Fibroblast of lung (primary cell): ENCODE data around the gene MEN1. TPM values are rescaled to one million over a fixed set of nuclear protein-coding genes. Genes with fewer than 3 reads are reported as not detected.

Experiments
- DNase-seq, 2 donors: peaks; one replicate each; pipeline versions ENCODE4 v3.0.0 to v3.0.0-alpha.2; 2010; ENCODE audit warnings: low read depth in 2 of 2
- H2AFZ ChIP-seq: 2 replicates; pipeline ENCODE4 v1.5.1; 2012; ENCODE audit warnings: low read length, control low read depth, inconsistent platforms
- H3K27ac ChIP-seq: 2 replicates; pipeline ENCODE4 v1.5.1; 2011; ENCODE audit warnings: low read length, control low read depth; ENCODE audit not compliant: insufficient read depth
- H3K27me3 ChIP-seq: 2 replicates; pipeline ENCODE4 v1.5.1; 2011; ENCODE audit warnings: mild to moderate bottlenecking, low read length; ENCODE audit not compliant: control insufficient read depth, insufficient read depth
- H3K36me3 ChIP-seq: 2 replicates; pipeline ENCODE4 v1.5.1; 2011; ENCODE audit warnings: low read length; ENCODE audit not compliant: control insufficient read depth, insufficient read depth
- H3K4me1 ChIP-seq: 2 replicates; pipeline ENCODE4 v1.5.1; 2011; ENCODE audit warnings: low read length; ENCODE audit not compliant: control insufficient read depth, insufficient read depth; ENCODE audit errors: extremely low read depth
- H3K4me2 ChIP-seq: 2 replicates; pipeline ENCODE4 v1.5.1; 2011; ENCODE audit warnings: low read length, control low read depth; ENCODE audit not compliant: insufficient read depth; ENCODE audit errors: extremely low read depth
- H3K4me3 ChIP-seq, 4 experiments: fragments of 200-600 bp in 1 of 4; sonication (generic) in 1 of 4; replicated peaks in 1 of 4; 2 replicates each; pipeline ENCODE4 v1.5.1; 2011 to 2016; ENCODE audit warnings: low read length in 4 of 4, low read depth in 3 of 4, mild to moderate bottlenecking in 3 of 4, control low read depth in 2 of 4, inconsistent platforms in 1 of 4, mixed read lengths in 1 of 4; ENCODE audit not compliant: insufficient read depth in 1 of 4; ENCODE audit errors: control extremely low read depth in 1 of 4
- H3K79me2 ChIP-seq: 2 replicates; pipeline ENCODE4 v1.5.1; 2012; ENCODE audit warnings: mild to moderate bottlenecking, low read length, inconsistent platforms; ENCODE audit not compliant: control insufficient read depth, insufficient read depth
- H3K9ac ChIP-seq: 2 replicates; pipeline ENCODE4 v1.5.1; 2011; ENCODE audit warnings: mild to moderate bottlenecking, low read length, control low read depth; ENCODE audit not compliant: insufficient read depth
- H3K9me3 ChIP-seq: 2 replicates; pipeline ENCODE4 v1.5.1; 2012; ENCODE audit warnings: low read depth, low read length; ENCODE audit not compliant: control insufficient read depth, insufficient read depth
- H4K20me1 ChIP-seq: 2 replicates; pipeline ENCODE4 v1.5.1; 2011; ENCODE audit warnings: low read length; ENCODE audit not compliant: control insufficient read depth, insufficient read depth; ENCODE audit errors: extremely low read depth
- EZH2 ChIP-seq: IDR thresholded peaks from 2 replicates; pipeline ENCODE4 v1.5.1; 2012; ENCODE audit warnings: low read length, control low read depth, mild to moderate bottlenecking; ENCODE audit errors: missing control alignments
- polyA plus RNA-seq, 2 donors: library from polyadenylated mRNA; depleted of rRNA in 1 of 2; stranded (reverse) in 1 of 2; unstranded in 1 of 2; fragments of >200 nt; gene quantifications; 2 replicates each; pipeline ENCODE4 v1.2.1, GENCODE V29; 2011 to 2012; ENCODE audit warnings: missing spikeins in 1 of 2
- total RNA-seq: library from RNA; depleted of rRNA; stranded (reverse); fragments of >200 nt; gene quantifications from 2 replicates; pipeline ENCODE4 v1.2.1, GENCODE V29; 2014
- TF ChIP-seq, protein P1 (sequence below), 2 donors: IDR thresholded peaks in 1 of 2; conservative IDR thresholded peaks in 1 of 2; 1 replicate in 1 of 2; 2 replicates in 1 of 2; pipeline ENCODE4 v1.5.1; 2011 to 2012; ENCODE audit warnings: low read length in 2 of 2, control low read depth in 1 of 2, inconsistent platforms in 1 of 2, low read depth in 1 of 2, mild to moderate bottlenecking in 1 of 2

The MEN1 gene
- total and polyA plus RNA-seq, 2 donors (not counting 1 experiment from before 2014, with no cell fraction given), result 8.9 to 13.7 TPM

GRCh38 chr11:64754919-64755662 is 55.3 kb downstream of the MEN1 start:
- H3K27ac ChIP-seq, result no peak overlapping the region
- no peaks in the 10 kb centered on the region for H3K79me2 ChIP-seq
- DNase-seq, result no peak
- no peaks in the 10 kb centered on the region for H3K9me3 ChIP-seq
- H3K36me3 ChIP-seq, result no peaks in the 10 kb centered on the region
- no peak overlapping the region for H3K9ac ChIP-seq
- H4K20me1 ChIP-seq, result no peaks in the 10 kb centered on the region
- no peak overlapping the region for H2AFZ ChIP-seq
- no peak overlapping the region for H3K4me2 ChIP-seq
- H3K4me1 ChIP-seq, result peaks cover 8% of the 10 kb centered on the region
- no peak overlapping the region for H3K4me3 ChIP-seq
- H3K27me3 ChIP-seq, result no peaks in the 10 kb centered on the region
- TF ChIP-seq, protein P1, sequence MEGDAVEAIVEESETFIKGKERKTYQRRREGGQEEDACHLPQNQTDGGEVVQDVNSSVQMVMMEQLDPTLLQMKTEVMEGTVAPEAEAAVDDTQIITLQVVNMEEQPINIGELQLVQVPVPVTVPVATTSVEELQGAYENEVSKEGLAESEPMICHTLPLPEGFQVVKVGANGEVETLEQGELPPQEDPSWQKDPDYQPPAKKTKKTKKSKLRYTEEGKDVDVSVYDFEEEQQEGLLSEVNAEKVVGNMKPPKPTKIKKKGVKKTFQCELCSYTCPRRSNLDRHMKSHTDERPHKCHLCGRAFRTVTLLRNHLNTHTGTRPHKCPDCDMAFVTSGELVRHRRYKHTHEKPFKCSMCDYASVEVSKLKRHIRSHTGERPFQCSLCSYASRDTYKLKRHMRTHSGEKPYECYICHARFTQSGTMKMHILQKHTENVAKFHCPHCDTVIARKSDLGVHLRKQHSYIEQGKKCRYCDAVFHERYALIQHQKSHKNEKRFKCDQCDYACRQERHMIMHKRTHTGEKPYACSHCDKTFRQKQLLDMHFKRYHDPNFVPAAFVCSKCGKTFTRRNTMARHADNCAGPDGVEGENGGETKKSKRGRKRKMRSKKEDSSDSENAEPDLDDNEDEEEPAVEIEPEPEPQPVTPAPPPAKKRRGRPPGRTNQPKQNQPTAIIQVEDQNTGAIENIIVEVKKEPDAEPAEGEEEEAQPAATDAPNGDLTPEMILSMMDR (conservative IDR thresholded peaks at IDR 0.05 in 1 of 2, IDR thresholded peaks at IDR 0.05 in 1 of 2; ENCODE audit: low read depth in 1 of 2, low read length in 2 of 2), result no peak
- no peak for TF ChIP-seq EZH2

DNA sequence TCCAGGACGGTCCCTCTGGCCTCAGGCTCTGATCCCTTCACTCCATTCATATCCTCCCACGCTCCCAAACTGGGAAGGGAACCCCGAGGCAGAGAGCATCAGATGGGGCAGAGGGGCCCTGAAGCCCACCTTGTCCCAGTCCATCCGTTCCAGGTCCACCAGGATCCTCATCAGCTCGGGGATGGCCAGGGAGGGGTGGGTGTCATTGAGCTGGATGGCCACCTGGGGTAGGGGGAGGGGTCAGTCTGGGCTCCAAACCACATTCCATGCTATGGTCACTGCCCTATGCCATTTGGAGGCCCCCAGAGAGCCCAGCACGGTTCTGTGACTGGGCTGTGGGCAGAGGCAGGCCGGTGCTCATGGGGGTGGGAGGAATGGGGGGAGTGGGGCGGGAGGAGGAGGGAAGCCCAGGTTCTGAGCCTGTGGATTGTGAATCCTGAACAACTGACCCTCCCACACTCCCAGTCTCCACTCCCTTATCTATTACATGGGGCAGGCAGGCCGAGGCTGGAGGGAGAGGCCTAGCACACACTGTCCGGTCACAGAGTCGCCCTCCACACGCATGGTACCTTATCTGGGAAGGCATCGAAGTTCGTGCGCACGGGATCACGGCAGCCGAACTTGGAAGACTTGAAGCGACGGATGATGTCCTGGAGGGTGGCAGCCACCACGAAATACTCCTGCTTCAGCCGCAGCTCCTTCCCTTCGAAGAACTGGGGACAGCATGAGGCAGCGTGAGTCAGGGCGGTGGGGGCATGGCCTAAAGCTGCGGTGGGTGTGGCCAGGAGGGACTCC is 56.0 kb downstream of the MEN1 start:
- Histone ChIP-seq H3K9me3 (no peaks in the 10 kb centered on the region), H4K20me1 (no peaks in the 10 kb centered on the region), H3K4me2 (no peak overlapping the region), H3K27me3 (no peaks in the 10 kb centered on the region), H3K4me3 (no peak overlapping the region), H2AFZ (no peak overlapping the region), H3K9ac (no peak overlapping the region), H3K27ac (no peak overlapping the region), H3K4me1 (peaks cover 1% of the 10 kb centered on the region), H3K79me2 (no peaks in the 10 kb centered on the region), H3K36me3 (no peaks in the 10 kb centered on the region)
- TF ChIP-seq EZH2, result no peak
- TF ChIP-seq, protein P1 (conservative IDR thresholded peaks at IDR 0.05 in 1 of 2, IDR thresholded peaks at IDR 0.05 in 1 of 2; ENCODE audit: low read depth in 1 of 2, low read length in 2 of 2), result no peak
- DNase-seq, result no peak

Other genes with a start within 250 kb of the MEN1 start
- not detected in 2 replicates for gene SLC22A12, start 219.3 kb downstream of the MEN1 start, total RNA-seq
- not detected in 2 replicates for gene SLC22A12, start 219.3 kb downstream of the MEN1 start, polyA plus RNA-seq
- gene NRXN2, start 87.4 kb downstream of the MEN1 start, total RNA-seq, result under 0.01 and 0.26 TPM in 2 replicates
- gene NRXN2, start 87.4 kb downstream of the MEN1 start, polyA plus RNA-seq, result 0.75 TPM in 1 of 2 replicates, not detected in the other
- 0.26 and 1.2 TPM in 2 replicates for gene RASGRP2, start 66.4 kb downstream of the MEN1 start, total RNA-seq
- gene RASGRP2, start 66.4 kb downstream of the MEN1 start, polyA plus RNA-seq, result 0.71 and 5.2 TPM in 2 replicates
- 0.26 and 0.50 TPM in 2 replicates for gene PYGM, start 50.6 kb downstream of the MEN1 start, total RNA-seq
- 0.18 and 1.9 TPM in 2 replicates for gene PYGM, start 50.6 kb downstream of the MEN1 start, polyA plus RNA-seq
- 62.7 and 78.9 TPM in 2 replicates for gene SF1, start 32.0 kb downstream of the MEN1 start, total RNA-seq
- 105 and 133 TPM in 2 replicates for gene SF1, start 32.0 kb downstream of the MEN1 start, polyA plus RNA-seq
- gene MAP4K2, start 7.3 kb downstream of the MEN1 start, total RNA-seq, result 4.9 and 9.2 TPM in 2 replicates
- 6.4 and 9.2 TPM in 2 replicates for gene MAP4K2, start 7.3 kb downstream of the MEN1 start, polyA plus RNA-seq
- gene CDC42BPG, start 34.1 kb upstream of the MEN1 start, total RNA-seq, result 0.33 and 0.77 TPM in 2 replicates
- gene CDC42BPG, start 34.1 kb upstream of the MEN1 start, polyA plus RNA-seq, result 0.02 and 0.03 TPM in 2 replicates
- gene EHD1, start 68.1 kb upstream of the MEN1 start, total RNA-seq, result 40.8 and 71.3 TPM in 2 replicates
- 240 and 248 TPM in 2 replicates for gene EHD1, start 68.1 kb upstream of the MEN1 start, polyA plus RNA-seq
- 7.4 and 9.9 TPM in 2 replicates for gene ATG2A, start 106.7 kb upstream of the MEN1 start, total RNA-seq
- gene ATG2A, start 106.7 kb upstream of the MEN1 start, polyA plus RNA-seq, result 3.1 and 5.1 TPM in 2 replicates
- gene PPP2R5B, start 114.1 kb upstream of the MEN1 start, total RNA-seq, result 6.2 and 12.1 TPM in 2 replicates
- gene PPP2R5B, start 114.1 kb upstream of the MEN1 start, polyA plus RNA-seq, result 10.9 and 12.4 TPM in 2 replicates
- not detected in 2 replicates for gene GPHA2, start 125.3 kb upstream of the MEN1 start, total RNA-seq
- not detected in 2 replicates for gene GPHA2, start 125.3 kb upstream of the MEN1 start, polyA plus RNA-seq
- not detected in 2 replicates for gene MAJIN, start 161.6 kb upstream of the MEN1 start, total RNA-seq
- not detected in 2 replicates for gene MAJIN, start 161.6 kb upstream of the MEN1 start, polyA plus RNA-seq
- 2.1 TPM in 2 replicates for gene BATF2, start 186.4 kb upstream of the MEN1 start, total RNA-seq
- gene BATF2, start 186.4 kb upstream of the MEN1 start, polyA plus RNA-seq, result 1.0 and 1.5 TPM in 2 replicates
- 99.9 and 138 TPM in 2 replicates for gene ARL2, start 203.6 kb upstream of the MEN1 start, total RNA-seq
- gene ARL2, start 203.6 kb upstream of the MEN1 start, polyA plus RNA-seq, result 99.2 and 173 TPM in 2 replicates
- gene SNX15, start 216.9 kb upstream of the MEN1 start, total RNA-seq, result 11.3 and 14.4 TPM in 2 replicates
- 10.2 and 15.2 TPM in 2 replicates for gene SNX15, start 216.9 kb upstream of the MEN1 start, polyA plus RNA-seq
- gene SAC3D1, start 230.7 kb upstream of the MEN1 start, total RNA-seq, result 8.6 and 10.0 TPM in 2 replicates
- 3.1 and 7.1 TPM in 2 replicates for gene SAC3D1, start 230.7 kb upstream of the MEN1 start, polyA plus RNA-seq
- gene NAALADL1, start 248.0 kb upstream of the MEN1 start, total RNA-seq, result 26.2 and 35.5 TPM in 2 replicates
- 14.8 and 14.9 TPM in 2 replicates for gene NAALADL1, start 248.0 kb upstream of the MEN1 start, polyA plus RNA-seq